Breast epithelium (tissue), 3 donors: ENCODE data around the gene PRSS38.

ENCODE experiments used
- CTCF ChIP-seq, 3 donors: fragments of 450-650 bp; IDR thresholded peaks; one replicate each; pipeline ENCODE4 v1.5.1; 2016 to 2017; ENCODE audit warnings: antibody characterized with exemption in 3 of 3, mild to moderate bottlenecking in 3 of 3, moderate library complexity in 3 of 3
- POLR2AphosphoS5 ChIP-seq, 3 donors: sonication (generic); formaldehyde crosslinking; IDR thresholded peaks; one replicate each; pipeline ENCODE4 v1.6.1; 2017; ENCODE audit warnings: antibody characterized with exemption in 3 of 3

- TF ChIP-seq CTCF (IDR thresholded peaks at IDR 0.05) (no peak), POLR2AphosphoS5 (IDR thresholded peaks at IDR 0.05) (no peak)
These were observed 1.4 kb downstream of the PRSS38 start for GRCh38 chr1:227816750-227817446.
